Upper lobe of right lung (tissue), 1 donor: ENCODE results near the gene PER2. TPM values are rescaled to one million over a fixed set of nuclear protein-coding genes. Genes with fewer than 3 reads are reported as not detected.

Experiments used
- ATAC-seq: fragments of 200-7000 bp; cut with Tn5 transposase; one replicate; pipeline ENCODE4 v1.9.1; 2020; ENCODE audit warnings: mild to moderate bottlenecking, moderate library complexity
- DNase-seq: peaks from one replicate; pipeline ENCODE4 v3.0.0-alpha.2; 2020
- H3K27ac ChIP-seq: fragments of 200-600 bp; one replicate; pipeline ENCODE4 v1.8.0; 2022
- H3K27me3 ChIP-seq: fragments of 200-600 bp; one replicate; pipeline ENCODE4 v1.8.0; 2022; ENCODE audit warnings: mild to moderate bottlenecking
- H3K36me3 ChIP-seq: fragments of 200-600 bp; one replicate; pipeline ENCODE4 v1.8.0; 2022
- H3K4me1 ChIP-seq: fragments of 200-600 bp; one replicate; pipeline ENCODE4 v1.8.0; 2022
- H3K4me3 ChIP-seq: fragments of 200-600 bp; one replicate; pipeline ENCODE4 v1.8.0; 2022; ENCODE audit warnings: mild to moderate bottlenecking
- H3K9me3 ChIP-seq: fragments of 200-600 bp; one replicate; pipeline ENCODE4 v1.8.0; 2022
- intact Hi-C: fragments of 100-400 bp; cut with DNase I; formaldehyde crosslinking; loops from one replicate; pipeline ENCODE4 v1.11.0; 2022
- total RNA-seq: library from RNA; stranded (reverse); fragmentation: NEBNext Ultra II Directional; extraction: Animal tissue kit (Norgen Biotek cat#: 25700); gene quantifications from one replicate; pipeline ENCODE4 v1.2.1, GENCODE V29; 2021
- TF ChIP-seq, protein P1 (sequence below): fragments of 200-600 bp; IDR thresholded peaks from one replicate; pipeline ENCODE4 v1.8.0; 2022; ENCODE audit warnings: antibody characterized with exemption
- donor health status: DM: no; HTN: yes; CAD: no; lungs with severe emphysema.

PER2 gene
- total RNA-seq, 1 donor from 2014 or later, result 22.7 TPM

- DNase-seq, result no peak
- Histone ChIP-seq H3K4me1 (peaks cover 25% of the 10 kb centered on the region), H3K27me3 (no peaks in the 10 kb centered on the region), H3K4me3 (no peak overlapping the region), H3K9me3 (no peaks in the 10 kb centered on the region), H3K36me3 (no peaks in the 10 kb centered on the region), H3K27ac (no peak overlapping the region)
- intact Hi-C loops, result no loop called here
- TF ChIP-seq, protein P1, sequence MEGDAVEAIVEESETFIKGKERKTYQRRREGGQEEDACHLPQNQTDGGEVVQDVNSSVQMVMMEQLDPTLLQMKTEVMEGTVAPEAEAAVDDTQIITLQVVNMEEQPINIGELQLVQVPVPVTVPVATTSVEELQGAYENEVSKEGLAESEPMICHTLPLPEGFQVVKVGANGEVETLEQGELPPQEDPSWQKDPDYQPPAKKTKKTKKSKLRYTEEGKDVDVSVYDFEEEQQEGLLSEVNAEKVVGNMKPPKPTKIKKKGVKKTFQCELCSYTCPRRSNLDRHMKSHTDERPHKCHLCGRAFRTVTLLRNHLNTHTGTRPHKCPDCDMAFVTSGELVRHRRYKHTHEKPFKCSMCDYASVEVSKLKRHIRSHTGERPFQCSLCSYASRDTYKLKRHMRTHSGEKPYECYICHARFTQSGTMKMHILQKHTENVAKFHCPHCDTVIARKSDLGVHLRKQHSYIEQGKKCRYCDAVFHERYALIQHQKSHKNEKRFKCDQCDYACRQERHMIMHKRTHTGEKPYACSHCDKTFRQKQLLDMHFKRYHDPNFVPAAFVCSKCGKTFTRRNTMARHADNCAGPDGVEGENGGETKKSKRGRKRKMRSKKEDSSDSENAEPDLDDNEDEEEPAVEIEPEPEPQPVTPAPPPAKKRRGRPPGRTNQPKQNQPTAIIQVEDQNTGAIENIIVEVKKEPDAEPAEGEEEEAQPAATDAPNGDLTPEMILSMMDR, result no peak
- ATAC-seq, result no peak
These were observed 3.3 kb upstream of the PER2 start for GRCh38 chr2:238291550-238292281.

DNA sequence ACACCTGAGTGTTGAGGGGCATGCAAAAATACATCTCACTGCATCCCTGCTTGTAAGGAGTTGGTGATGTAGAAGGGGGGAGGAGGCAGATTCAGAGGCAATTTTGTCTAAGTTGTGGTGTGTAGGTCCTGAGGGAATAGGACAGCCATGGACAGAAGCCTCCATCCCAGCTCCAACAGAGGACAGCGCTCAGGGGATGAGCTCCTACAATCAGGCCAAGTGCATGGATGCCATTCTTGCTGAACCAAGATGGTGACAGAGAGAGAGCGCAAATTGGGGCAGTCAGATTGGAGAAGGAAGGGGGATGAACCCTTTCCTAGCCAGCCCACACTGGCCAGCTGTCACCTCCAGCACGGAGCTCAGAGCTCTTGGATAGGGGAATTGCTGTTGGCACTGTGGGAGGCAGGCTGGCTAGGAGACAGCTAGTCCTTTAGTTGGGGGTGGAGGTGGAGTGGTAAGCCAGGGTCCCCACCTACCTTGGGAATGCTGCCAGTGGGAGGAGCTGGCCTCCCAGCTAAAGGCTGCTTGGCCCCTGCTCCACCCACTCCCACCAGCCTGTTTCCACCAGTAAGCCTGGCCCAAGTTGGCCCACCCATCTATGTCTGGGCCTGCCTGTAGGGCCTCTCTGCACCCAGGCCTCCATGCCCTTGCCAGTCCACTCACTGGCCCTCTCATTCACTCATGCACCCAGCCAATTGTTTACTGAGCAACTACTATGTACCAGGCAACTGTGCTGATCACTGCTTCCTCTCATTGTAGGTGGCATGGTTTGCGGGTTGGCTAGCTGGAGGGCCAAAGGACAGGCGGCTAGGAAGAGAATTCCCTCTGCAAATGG, 2.5 kb upstream of the PER2 start:
- H3K4me3 ChIP-seq, result no peak overlapping the region
- H3K36me3 ChIP-seq, result no peaks in the 10 kb centered on the region
- intact Hi-C loops, result no loop called here
- H3K9me3 ChIP-seq, result no peaks in the 10 kb centered on the region
- TF ChIP-seq, protein P1, result no peak
- H3K27me3 ChIP-seq, result no peaks in the 10 kb centered on the region
- DNase-seq (no peak), ATAC-seq (no peak)
- no peak overlapping the region for H3K27ac ChIP-seq
- peaks cover 33% of the 10 kb centered on the region for H3K4me1 ChIP-seq

DNA sequence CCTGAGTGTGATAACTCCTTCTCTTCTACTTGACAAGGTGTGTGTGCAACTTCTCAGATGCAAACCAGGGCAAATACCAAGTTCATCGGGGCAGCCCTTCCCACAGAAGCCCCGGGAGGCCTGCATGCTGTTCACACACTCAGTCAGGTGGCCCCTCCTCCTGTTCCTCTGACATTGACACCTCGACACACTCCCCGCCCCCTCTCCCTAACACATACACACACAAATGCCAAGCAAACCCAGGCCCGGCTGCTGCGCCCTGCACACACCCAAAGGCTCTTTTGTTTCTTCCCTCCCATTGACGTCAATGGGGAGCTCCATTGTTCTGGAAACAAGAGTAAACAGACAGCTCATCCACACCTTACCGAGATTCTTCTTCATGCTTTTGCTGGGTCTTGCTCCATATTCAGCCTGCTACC, 1.7 kb upstream of the PER2 start:
- H3K27me3 ChIP-seq, result no peaks in the 10 kb centered on the region
- no peak for DNase-seq
- intact Hi-C loops, result no loop called here

DNA sequence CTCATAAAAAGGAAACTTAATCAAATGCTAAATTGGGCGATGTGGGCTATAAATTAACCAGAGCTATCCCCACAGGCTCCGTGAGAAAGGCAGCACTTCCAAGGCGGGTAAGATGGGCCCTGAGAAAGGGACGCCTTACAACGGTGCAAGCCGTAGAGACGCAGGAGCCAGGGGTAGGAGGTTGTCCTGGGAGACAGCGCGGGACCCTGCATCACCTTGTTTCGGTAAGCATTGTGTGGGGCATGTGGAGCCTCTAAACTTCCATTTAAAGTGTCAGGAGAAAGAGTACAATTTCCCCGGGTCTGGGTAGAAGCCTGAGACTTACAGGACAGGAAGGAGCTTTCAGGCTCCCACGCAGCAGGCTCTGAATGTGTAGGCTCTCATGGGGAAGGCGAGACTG, 1.2 kb upstream of the PER2 start:
- DNase-seq, result no peak
- Histone ChIP-seq H3K27ac (peak overlapping the region; percentile 97), H3K27me3 (no peaks in the 10 kb centered on the region), H3K4me3 (peak overlapping the region; percentile 83), H3K4me1 (peaks cover 47% of the 10 kb centered on the region), H3K36me3 (no peaks in the 10 kb centered on the region), H3K9me3 (no peaks in the 10 kb centered on the region)
- TF ChIP-seq, protein P1, result no peak
- intact Hi-C loops, result no loop called here
- ATAC-seq, result no peak

More for the DNA sequence above, 1.7 kb upstream of the PER2 start:
- Histone ChIP-seq H3K36me3 (no peaks in the 10 kb centered on the region), H3K4me3 (peak overlapping the region; percentile 83), H3K9me3 (no peaks in the 10 kb centered on the region), H3K4me1 (peaks cover 41% of the 10 kb centered on the region), H3K27ac (peak overlapping the region; percentile 97)
- TF ChIP-seq, protein P1, result no peak
- no peak for ATAC-seq

GRCh38 chr2:238288650-238289573, 502 bp upstream of the PER2 start:
- Histone ChIP-seq H3K36me3 (no peaks in the 10 kb centered on the region), H3K4me3 (peak overlapping the region; percentile 83), H3K27ac (peak overlapping the region; percentile 97), H3K27me3 (no peaks in the 10 kb centered on the region), H3K4me1 (peaks cover 48% of the 10 kb centered on the region), H3K9me3 (no peaks in the 10 kb centered on the region)
- DNase-seq (peak; percentile 99), ATAC-seq (peak; percentile 93)
- intact Hi-C loops, result no loop called here
- TF ChIP-seq, protein P1, result peak; percentile 39
